ENCODE measurements around the gene DCANP1.

Gene DCANP1

GRCh38 chr5:135480511-135480910 lies 33.4 kb upstream of the DCANP1 start:
- no peak overlapping the region for H3K4me3 ChIP-seq (ENCODE audit: low read depth, low read length)
- TF ChIP-seq, protein P1, sequence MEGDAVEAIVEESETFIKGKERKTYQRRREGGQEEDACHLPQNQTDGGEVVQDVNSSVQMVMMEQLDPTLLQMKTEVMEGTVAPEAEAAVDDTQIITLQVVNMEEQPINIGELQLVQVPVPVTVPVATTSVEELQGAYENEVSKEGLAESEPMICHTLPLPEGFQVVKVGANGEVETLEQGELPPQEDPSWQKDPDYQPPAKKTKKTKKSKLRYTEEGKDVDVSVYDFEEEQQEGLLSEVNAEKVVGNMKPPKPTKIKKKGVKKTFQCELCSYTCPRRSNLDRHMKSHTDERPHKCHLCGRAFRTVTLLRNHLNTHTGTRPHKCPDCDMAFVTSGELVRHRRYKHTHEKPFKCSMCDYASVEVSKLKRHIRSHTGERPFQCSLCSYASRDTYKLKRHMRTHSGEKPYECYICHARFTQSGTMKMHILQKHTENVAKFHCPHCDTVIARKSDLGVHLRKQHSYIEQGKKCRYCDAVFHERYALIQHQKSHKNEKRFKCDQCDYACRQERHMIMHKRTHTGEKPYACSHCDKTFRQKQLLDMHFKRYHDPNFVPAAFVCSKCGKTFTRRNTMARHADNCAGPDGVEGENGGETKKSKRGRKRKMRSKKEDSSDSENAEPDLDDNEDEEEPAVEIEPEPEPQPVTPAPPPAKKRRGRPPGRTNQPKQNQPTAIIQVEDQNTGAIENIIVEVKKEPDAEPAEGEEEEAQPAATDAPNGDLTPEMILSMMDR (IDR thresholded peaks at IDR 0.05; ENCODE audit: insufficient read depth, low read depth, low read length, missing control alignments) = no peak
- no peak for DNase-seq (ENCODE audit: low read depth)

- no peak for DNase-seq (ENCODE audit: low read depth)
- no peak overlapping the region for H3K4me3 ChIP-seq (ENCODE audit: low read depth, low read length)
- TF ChIP-seq, protein P1 (IDR thresholded peaks at IDR 0.05; ENCODE audit: insufficient read depth, low read depth, low read length, missing control alignments) = no peak
Measured at GRCh38 chr5:135478938-135479337, 31.8 kb upstream of the DCANP1 start.

GRCh38 chr5:135477613-135478066 lies 30.5 kb upstream of the DCANP1 start:
- H3K4me3 ChIP-seq (ENCODE audit: low read depth, low read length) = no peak overlapping the region
- TF ChIP-seq, protein P1 (IDR thresholded peaks at IDR 0.05; ENCODE audit: insufficient read depth, low read depth, low read length, missing control alignments) = no peak
- no peak for DNase-seq (ENCODE audit: low read depth)

DNA sequence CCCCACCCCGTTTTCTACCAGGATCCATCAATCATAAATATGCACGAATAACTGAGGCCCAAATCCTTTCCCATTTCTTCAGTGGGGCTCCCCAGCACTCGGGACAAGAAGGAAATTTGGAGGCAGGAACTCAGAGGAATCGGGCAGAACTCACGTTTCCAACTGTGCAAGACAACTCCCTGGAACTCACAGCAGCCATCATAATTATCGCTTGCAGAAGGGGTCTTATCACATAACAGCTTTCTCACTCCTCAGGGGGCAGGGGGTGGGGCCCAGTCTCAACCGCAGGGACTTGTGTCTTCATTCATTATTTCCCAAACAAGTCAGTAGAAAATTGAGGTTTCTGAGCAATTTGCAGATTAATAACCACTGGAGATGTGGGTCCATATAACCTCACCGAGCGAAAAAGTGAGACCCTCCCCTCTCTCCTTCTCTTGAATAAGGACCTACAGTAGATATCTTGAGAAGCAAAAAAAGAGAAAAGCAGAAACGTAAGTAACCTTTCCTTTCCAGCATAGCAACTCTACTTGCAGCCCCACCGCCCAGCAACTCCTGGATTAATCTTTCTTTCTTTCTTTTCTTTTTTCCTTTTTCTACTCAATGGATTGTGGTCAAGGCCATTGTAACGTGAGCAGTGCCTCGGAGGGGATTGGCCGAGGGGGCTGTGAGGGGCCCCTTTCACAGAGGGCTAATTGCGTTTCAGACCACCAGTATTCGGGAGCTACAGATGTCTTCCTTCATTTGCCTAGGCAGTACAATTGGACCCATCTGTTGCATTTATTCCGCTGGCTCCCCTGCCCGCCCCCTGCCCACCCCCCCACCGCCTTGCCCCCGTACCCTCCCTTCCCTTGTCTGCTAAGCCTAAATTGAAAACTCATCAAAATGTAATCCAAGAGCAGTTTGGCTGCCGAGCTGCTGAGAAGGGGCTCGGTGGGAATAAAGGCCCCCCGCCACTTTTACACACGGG lies 29.8 kb upstream of the DCANP1 start:
- TF ChIP-seq, protein P1 (IDR thresholded peaks at IDR 0.05; ENCODE audit: insufficient read depth, low read depth, low read length, missing control alignments) = no peak
- H3K4me3 ChIP-seq (ENCODE audit: low read depth, low read length) = no peak overlapping the region
- DNase-seq (ENCODE audit: low read depth) = no peak

- no peak for DNase-seq (ENCODE audit: low read depth)
- TF ChIP-seq, protein P1 (IDR thresholded peaks at IDR 0.05; ENCODE audit: insufficient read depth, low read depth, low read length, missing control alignments) = no peak
- no peak overlapping the region for H3K4me3 ChIP-seq (ENCODE audit: low read depth, low read length)
Measured at GRCh38 chr5:135473956-135474670, 27.0 kb upstream of the DCANP1 start.

GRCh38 chr5:135472141-135472540 lies 25.0 kb upstream of the DCANP1 start:
- TF ChIP-seq, protein P1 (IDR thresholded peaks at IDR 0.05; ENCODE audit: insufficient read depth, low read depth, low read length, missing control alignments) = no peak
- no peak for DNase-seq (ENCODE audit: low read depth)
- no peak overlapping the region for H3K4me3 ChIP-seq (ENCODE audit: low read depth, low read length)

All from GM12865 (cell line).